IMR-90 (cell line): ENCODE measurements around the gene CTBP1.

ENCODE experiments used
- BHLHE40 ChIP-seq: fragments of 150-350 bp; IDR thresholded peaks from 2 replicates; pipeline ENCODE4 v1.6.1; 2016; ENCODE audit warnings: mild to moderate bottlenecking, low read depth, low read length
- CEBPB ChIP-seq: IDR thresholded peaks from 2 replicates; pipeline ENCODE4 v1.6.1; 2012; ENCODE audit warnings: low read depth, low read length, improper control_type of control experiment
- CHD1 ChIP-seq: IDR thresholded peaks from 2 replicates; pipeline ENCODE4 v1.6.1; 2012; ENCODE audit warnings: low read depth, low read length, improper control_type of control experiment
- POLR2A ChIP-seq: IDR thresholded peaks from 2 replicates; pipeline ENCODE4 v1.6.1; 2012; ENCODE audit warnings: mild to moderate bottlenecking, low read depth, low read length
- RFX5 ChIP-seq: IDR thresholded peaks from 2 replicates; pipeline ENCODE4 v1.8.0; 2012; ENCODE audit warnings: low read depth, mild to moderate bottlenecking, low read length, moderate library complexity
- SMC3 ChIP-seq: fragments of 150-350 bp; IDR thresholded peaks from 2 replicates; pipeline ENCODE4 v1.6.1; 2016; ENCODE audit warnings: low read depth, mild to moderate bottlenecking, antibody characterized with exemption, low read length, moderate library complexity
- TF ChIP-seq, protein P1 (sequence below): conservative IDR thresholded peaks from 2 replicates; pipeline ENCODE4 v1.5.1; 2012; ENCODE audit warnings: mild to moderate bottlenecking, low read depth, low read length, improper control_type of control experiment

DNA sequence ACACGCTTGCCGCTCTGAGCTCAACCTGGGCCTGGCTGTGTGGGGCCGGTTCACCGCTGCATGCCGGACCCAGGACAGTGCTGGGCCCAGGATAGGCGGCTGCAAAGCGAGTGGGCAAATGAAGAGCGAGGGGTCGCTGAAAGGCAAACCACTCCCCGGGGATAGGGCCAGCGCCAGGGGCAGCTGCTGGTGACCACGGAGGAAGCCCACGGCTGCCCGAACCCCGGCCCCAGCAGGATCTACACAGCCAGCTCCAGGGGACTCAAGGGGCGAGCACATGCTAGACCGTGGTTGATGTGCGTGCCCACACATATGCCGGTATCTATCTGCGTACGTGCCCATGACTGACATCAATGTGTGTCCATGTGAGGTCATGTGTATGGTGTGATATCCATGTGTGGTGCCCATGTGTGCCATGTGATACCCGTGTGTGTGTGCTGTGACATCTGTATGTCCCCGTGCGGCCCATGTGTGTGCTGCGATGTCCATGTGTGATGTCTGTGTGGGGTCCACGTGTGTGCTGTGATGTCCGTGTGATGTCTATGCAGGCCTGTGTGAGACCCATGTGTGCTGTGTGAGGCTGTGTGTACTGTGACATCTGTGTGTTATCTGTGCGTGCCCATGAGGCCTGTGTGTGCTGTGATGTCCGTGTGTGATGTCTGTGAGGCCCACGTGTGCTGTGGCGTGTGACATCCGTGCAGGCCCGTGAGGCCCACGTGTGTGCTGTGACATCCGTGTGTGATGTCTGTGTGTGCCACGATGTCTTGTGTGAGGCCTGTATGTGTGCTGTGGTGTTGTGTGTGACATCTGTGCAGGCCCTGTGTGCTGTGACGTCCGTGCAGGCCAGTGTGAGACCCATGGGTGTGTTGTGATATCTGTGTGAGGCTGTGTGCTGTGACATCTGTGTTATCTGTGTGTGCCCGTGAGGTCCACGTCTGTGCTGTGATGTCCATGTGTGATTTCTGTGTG, 24.8 kb downstream of the CTBP1 start:
- TF ChIP-seq, protein P1, sequence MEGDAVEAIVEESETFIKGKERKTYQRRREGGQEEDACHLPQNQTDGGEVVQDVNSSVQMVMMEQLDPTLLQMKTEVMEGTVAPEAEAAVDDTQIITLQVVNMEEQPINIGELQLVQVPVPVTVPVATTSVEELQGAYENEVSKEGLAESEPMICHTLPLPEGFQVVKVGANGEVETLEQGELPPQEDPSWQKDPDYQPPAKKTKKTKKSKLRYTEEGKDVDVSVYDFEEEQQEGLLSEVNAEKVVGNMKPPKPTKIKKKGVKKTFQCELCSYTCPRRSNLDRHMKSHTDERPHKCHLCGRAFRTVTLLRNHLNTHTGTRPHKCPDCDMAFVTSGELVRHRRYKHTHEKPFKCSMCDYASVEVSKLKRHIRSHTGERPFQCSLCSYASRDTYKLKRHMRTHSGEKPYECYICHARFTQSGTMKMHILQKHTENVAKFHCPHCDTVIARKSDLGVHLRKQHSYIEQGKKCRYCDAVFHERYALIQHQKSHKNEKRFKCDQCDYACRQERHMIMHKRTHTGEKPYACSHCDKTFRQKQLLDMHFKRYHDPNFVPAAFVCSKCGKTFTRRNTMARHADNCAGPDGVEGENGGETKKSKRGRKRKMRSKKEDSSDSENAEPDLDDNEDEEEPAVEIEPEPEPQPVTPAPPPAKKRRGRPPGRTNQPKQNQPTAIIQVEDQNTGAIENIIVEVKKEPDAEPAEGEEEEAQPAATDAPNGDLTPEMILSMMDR: no peak
- TF ChIP-seq SMC3 (no peak), BHLHE40 (no peak), RFX5 (no peak), POLR2A (no peak), CEBPB (no peak), CHD1 (no peak)
